IPS-18c (cell line): ENCODE data around the gene BNC2.
A peak's percentile ranks its signal among the peaks of the same experiment; 100 is the strongest.
"Not testable (repeated sequence)": the region's sequence is repeated elsewhere in the genome, so short reads cannot be mapped to it uniquely, and the experiment has no call there.

Experiments
- H3K4me3 ChIP-seq: 2 replicates; pipeline ENCODE4 v1.7.0; 2013; ENCODE audit warnings: low read depth, mild to moderate bottlenecking, low read length, moderate library complexity; ENCODE audit not compliant: insufficient read depth
- H3K9me3 ChIP-seq: one replicate; pipeline ENCODE4 v1.6.1; 2013; ENCODE audit warnings: mild to moderate bottlenecking, low read length, moderate library complexity; ENCODE audit not compliant: control insufficient read depth, insufficient read depth

BNC2 gene

GRCh38 chr9:16870596-16871335, at the start of gene BNC2:
Gene BNC2, minus strand, starts transcription at chr9:16870670. Its CDS starts 22 bp downstream, at chr9:16870648.
- Histone ChIP-seq H3K4me3 (peak within 1 kb of the TSS; percentile 83), H3K9me3 (no peaks in the 10 kb centered on the region)

GRCh38 chr9:16918920-16919319, 48.5 kb upstream of the BNC2 start:
- Histone ChIP-seq H3K4me3 (no peak overlapping the region), H3K9me3 (no peaks in the 10 kb centered on the region)

- Histone ChIP-seq H3K9me3 (no peaks in the 10 kb centered on the region), H3K4me3 (no peak overlapping the region)
Measured at GRCh38 chr9:16915126-16915831, 44.8 kb upstream of the BNC2 start.

- Histone ChIP-seq H3K9me3 (no peaks in the 10 kb centered on the region), H3K4me3 (no peak overlapping the region)
Measured at GRCh38 chr9:16912197-16912596, 41.7 kb upstream of the BNC2 start.

- H3K4me3 ChIP-seq, H3K9me3 ChIP-seq: not testable (repeated sequence)
Measured at GRCh38 chr9:16908206-16908605, 37.7 kb upstream of the BNC2 start.

GRCh38 chr9:16904655-16905054, 34.2 kb upstream of the BNC2 start:
- no peaks in the 10 kb centered on the region for H3K9me3 ChIP-seq
- H3K4me3 ChIP-seq, result no peak overlapping the region

- no peaks in the 10 kb centered on the region for H3K9me3 ChIP-seq
- no peak overlapping the region for H3K4me3 ChIP-seq
Measured at GRCh38 chr9:16901590-16901989, 31.1 kb upstream of the BNC2 start.

GRCh38 chr9:16899606-16900005, 29.1 kb upstream of the BNC2 start:
- no peaks in the 10 kb centered on the region for H3K9me3 ChIP-seq

GRCh38 chr9:16898464-16898863, 28.0 kb upstream of the BNC2 start:
- Histone ChIP-seq H3K4me3 (no peak overlapping the region), H3K9me3 (no peaks in the 10 kb centered on the region)

More at GRCh38 chr9:16899606-16900005, 29.1 kb upstream of the BNC2 start:
- no peak overlapping the region for H3K4me3 ChIP-seq

- Histone ChIP-seq H3K4me3 (no peak overlapping the region), H3K9me3 (no peaks in the 10 kb centered on the region)
Measured at GRCh38 chr9:16888594-16888993, 18.1 kb upstream of the BNC2 start.

GRCh38 chr9:16885931-16886330, 15.5 kb upstream of the BNC2 start:
- H3K9me3 ChIP-seq, result no peaks in the 10 kb centered on the region

GRCh38 chr9:16884952-16885513, 14.6 kb upstream of the BNC2 start:
- H3K9me3 ChIP-seq, result no peaks in the 10 kb centered on the region
- no peak overlapping the region for H3K4me3 ChIP-seq

More at GRCh38 chr9:16885931-16886330, 15.5 kb upstream of the BNC2 start:
- H3K4me3 ChIP-seq, result no peak overlapping the region

GRCh38 chr9:16884373-16884772, 13.9 kb upstream of the BNC2 start:
- H3K9me3 ChIP-seq, result no peaks in the 10 kb centered on the region
- H3K4me3 ChIP-seq, result no peak overlapping the region

GRCh38 chr9:16883586-16883985, 13.1 kb upstream of the BNC2 start:
- Histone ChIP-seq H3K9me3 (no peaks in the 10 kb centered on the region), H3K4me3 (no peak overlapping the region)

GRCh38 chr9:16882440-16882839, 12.0 kb upstream of the BNC2 start:
- H3K9me3 ChIP-seq, H3K4me3 ChIP-seq: not testable (repeated sequence)

GRCh38 chr9:16879416-16879815, 8.9 kb upstream of the BNC2 start:
- peaks cover 4% of the 10 kb centered on the region for H3K9me3 ChIP-seq
- H3K4me3 ChIP-seq, result no peak overlapping the region

- peaks cover 4% of the 10 kb centered on the region for H3K9me3 ChIP-seq
- no peak overlapping the region for H3K4me3 ChIP-seq
Measured at GRCh38 chr9:16877256-16877655, 6.8 kb upstream of the BNC2 start.

- Histone ChIP-seq H3K9me3 (peaks cover 4% of the 10 kb centered on the region), H3K4me3 (no peak overlapping the region)
Measured at GRCh38 chr9:16873126-16873802, 2.8 kb upstream of the BNC2 start.
